SK-N-SH (cell line): ENCODE measurements around the gene IL17REL. TPM values are rescaled to one million over a fixed set of nuclear protein-coding genes. Genes with fewer than 3 reads are reported as not detected.

Experiments used
- CTCF ChIA-PET: fragments of 300-600, 350-600 bp; formaldehyde crosslinking; extraction: SDS; loops from one replicate; lab custom pipeline; 2021; lab: Yijun Ruan, JAX
- POLR2A ChIA-PET: fragments of 350-600 bp; sonication (Branson Sonifier 250); formaldehyde crosslinking; extraction: SDS; loops from one replicate; lab custom pipeline; 2020; ENCODE audit warnings: antibody characterized with exemption, inconsistent platforms; lab: Yijun Ruan, JAX
- DNase-seq: peaks from one replicate; pipeline ENCODE4 v3.0.0; 2012
- H2AFZ ChIP-seq: fragments of 200-600 bp; sonication (generic); 2 replicates; pipeline ENCODE4 v1.8.1; 2016; ENCODE audit warnings: antibody characterized with exemption, mild to moderate bottlenecking, low read depth
- H3F3A ChIP-seq: fragments of 200-600 bp; sonication (generic); replicated peaks from 2 replicates; pipeline ENCODE3; 2016; ENCODE audit warnings: antibody characterized with exemption, mild to moderate bottlenecking; ENCODE audit not compliant: insufficient read depth
- H3K27ac ChIP-seq, 2 experiments: fragments of 200-500 bp in 1 of 2; fragments of 200-600 bp in 1 of 2; sonication (Bioruptor generic) in 1 of 2; sonication (generic), shearing (Covaris generic) in 1 of 2; 2 replicates each; pipeline versions ENCODE4 v1.5.1 to v1.6.1; 2014 to 2016; ENCODE audit warnings: low read depth in 2 of 2, inconsistent platforms in 1 of 2, low read length in 1 of 2, mild to moderate bottlenecking in 1 of 2, mixed read lengths in 1 of 2
- H3K27me3 ChIP-seq: fragments of 200-600 bp; sonication (generic), shearing (Covaris generic); 2 replicates; pipeline ENCODE4 v1.6.1; 2016; ENCODE audit warnings: mixed run types; ENCODE audit not compliant: insufficient read depth
- H3K36me3 ChIP-seq, 2 experiments: fragments of 200-500 bp in 1 of 2; fragments of 200-600 bp in 1 of 2; sonication (Bioruptor generic) in 1 of 2; sonication (generic) in 1 of 2; replicated peaks in 1 of 2; 2 replicates each; pipeline versions ENCODE3 to v1.5.1; 2014 to 2016; ENCODE audit warnings: low read length in 1 of 2, mild to moderate bottlenecking in 1 of 2; ENCODE audit not compliant: insufficient read depth in 2 of 2, control insufficient read depth in 1 of 2
- H3K4me1 ChIP-seq, 2 experiments: fragments of 200-500 bp in 1 of 2; fragments of 200-600 bp in 1 of 2; sonication (Bioruptor generic) in 1 of 2; sonication (generic), shearing (Covaris generic) in 1 of 2; 2 replicates each; pipeline versions ENCODE4 v1.5.1 to v1.6.1; 2014 to 2016; ENCODE audit warnings: low read depth in 1 of 2, low read length in 1 of 2, mixed run types in 1 of 2; ENCODE audit not compliant: insufficient read depth in 2 of 2, control insufficient read depth in 1 of 2
- H3K4me2 ChIP-seq: fragments of 200-600 bp; sonication (generic), shearing (Covaris generic); 2 replicates; pipeline ENCODE4 v1.6.1; 2017; ENCODE audit warnings: mixed run types
- H3K4me3 ChIP-seq, 2 experiments: fragments of 200-500 bp in 1 of 2; fragments of 200-600 bp in 1 of 2; sonication (Bioruptor generic) in 1 of 2; sonication (generic), shearing (Covaris generic) in 1 of 2; 2 replicates each; pipeline versions ENCODE4 v1.5.1 to v1.8.1; 2014 to 2016; ENCODE audit warnings: low read depth in 2 of 2, inconsistent platforms in 1 of 2, low read length in 1 of 2, mild to moderate bottlenecking in 1 of 2, mixed read lengths in 1 of 2, moderate library complexity in 1 of 2
- H3K79me2 ChIP-seq: fragments of 200-600 bp; sonication (generic); 2 replicates; pipeline ENCODE4 v1.8.1; 2017; ENCODE audit warnings: mild to moderate bottlenecking; ENCODE audit not compliant: insufficient read depth
- H3K9ac ChIP-seq: fragments of 200-600 bp; sonication (generic); 2 replicates; pipeline ENCODE4 v1.6.1; 2017; ENCODE audit warnings: mixed run types
- H3K9me2 ChIP-seq: fragments of 200-600 bp; sonication (generic); 2 replicates; pipeline ENCODE4 v1.6.1; 2017; ENCODE audit warnings: mixed run types
- H3K9me3 ChIP-seq: fragments of 200-600 bp; sonication (generic); 2 replicates; pipeline ENCODE4 v1.6.1; 2017; ENCODE audit warnings: mixed run types, mild to moderate bottlenecking, moderate library complexity
- H4K20me1 ChIP-seq: fragments of 200-600 bp; sonication (generic); 2 replicates; pipeline ENCODE4 v1.6.1; 2017; ENCODE audit warnings: mild to moderate bottlenecking, mixed run types; ENCODE audit not compliant: insufficient read depth
- CHD2 ChIP-seq: fragments of 150-350 bp; IDR thresholded peaks from 2 replicates; pipeline ENCODE4 v1.6.1; 2018; ENCODE audit warnings: low read length; ENCODE audit not compliant: partially characterized antibody
- ELF1 ChIP-seq: IDR thresholded peaks from 2 replicates; pipeline ENCODE4 v1.4.0; 2012
- FOSL2 ChIP-seq: IDR thresholded peaks from 2 replicates; pipeline ENCODE4 v1.4.0; 2012; ENCODE audit warnings: low read depth, mild to moderate bottlenecking, moderate library complexity, borderline replicate concordance
- FOXJ3 ChIP-seq: sonication (generic); formaldehyde crosslinking; IDR thresholded peaks from 2 replicates; pipeline ENCODE4 v1.5.1; 2020; ENCODE audit warnings: mild to moderate bottlenecking, missing genetic modification reagents
- GABPA ChIP-seq: IDR thresholded peaks from 2 replicates; pipeline ENCODE4 v1.4.0; 2012; ENCODE audit warnings: low read depth, mild to moderate bottlenecking
- GATA2 ChIP-seq: sonication (generic); formaldehyde crosslinking; IDR thresholded peaks from 2 replicates; pipeline ENCODE4 v1.5.0; 2020; ENCODE audit warnings: mild to moderate bottlenecking, missing genetic modification reagents
- MXI1 ChIP-seq: IDR thresholded peaks from 2 replicates; pipeline ENCODE4 v1.6.1; 2012; ENCODE audit warnings: mild to moderate bottlenecking, low read depth, low read length, improper control_type of control experiment
- NRF1 ChIP-seq: IDR thresholded peaks from 2 replicates; pipeline ENCODE4 v1.6.1; 2012; ENCODE audit warnings: low read depth, mild to moderate bottlenecking, low read length
- SMC3 ChIP-seq: IDR thresholded peaks from 2 replicates; pipeline ENCODE4 v1.6.1; 2012; ENCODE audit warnings: low read depth, low read length, improper control_type of control experiment
- TEAD4 ChIP-seq: IDR thresholded peaks from 2 replicates; pipeline ENCODE4 v1.4.0; 2012; ENCODE audit warnings: mild to moderate bottlenecking, borderline replicate concordance; ENCODE audit not compliant: insufficient read depth
- WGBS: methylation state at CpG from one replicate; pipeline ENCODE4 v1.1.6; 2017; ENCODE audit warnings: low lambda C conversion rate; 5-methylcytosine and 5-hydroxymethylcytosine counted together
- polyA plus RNA-seq, 3 experiments: library from polyadenylated mRNA; depleted of rRNA; stranded (reverse); fragments of >200 nt; gene quantifications; 2 replicates each; pipeline ENCODE4 v1.2.3, GENCODE V29; 2012
- TF ChIP-seq, protein P1 (sequence below): fragments of 150-350 bp; IDR thresholded peaks from 2 replicates; pipeline ENCODE4 v1.6.1; 2016; ENCODE audit warnings: mild to moderate bottlenecking, low read depth, low read length
- TF ChIP-seq, protein P2 (sequence below): IDR thresholded peaks from 2 replicates; pipeline ENCODE4 v1.4.0; 2012; ENCODE audit warnings: low read depth, borderline replicate concordance
- TF ChIP-seq, protein P3 (sequence below): IDR thresholded peaks from 2 replicates; pipeline ENCODE4 v1.6.1; 2012; ENCODE audit warnings: mild to moderate bottlenecking, low read depth, low read length, moderate library complexity

Gene IL17REL
- polyA plus RNA-seq, 1 of the 3 experiments (the other 2 are of a cell fraction), result not detected

DNA sequence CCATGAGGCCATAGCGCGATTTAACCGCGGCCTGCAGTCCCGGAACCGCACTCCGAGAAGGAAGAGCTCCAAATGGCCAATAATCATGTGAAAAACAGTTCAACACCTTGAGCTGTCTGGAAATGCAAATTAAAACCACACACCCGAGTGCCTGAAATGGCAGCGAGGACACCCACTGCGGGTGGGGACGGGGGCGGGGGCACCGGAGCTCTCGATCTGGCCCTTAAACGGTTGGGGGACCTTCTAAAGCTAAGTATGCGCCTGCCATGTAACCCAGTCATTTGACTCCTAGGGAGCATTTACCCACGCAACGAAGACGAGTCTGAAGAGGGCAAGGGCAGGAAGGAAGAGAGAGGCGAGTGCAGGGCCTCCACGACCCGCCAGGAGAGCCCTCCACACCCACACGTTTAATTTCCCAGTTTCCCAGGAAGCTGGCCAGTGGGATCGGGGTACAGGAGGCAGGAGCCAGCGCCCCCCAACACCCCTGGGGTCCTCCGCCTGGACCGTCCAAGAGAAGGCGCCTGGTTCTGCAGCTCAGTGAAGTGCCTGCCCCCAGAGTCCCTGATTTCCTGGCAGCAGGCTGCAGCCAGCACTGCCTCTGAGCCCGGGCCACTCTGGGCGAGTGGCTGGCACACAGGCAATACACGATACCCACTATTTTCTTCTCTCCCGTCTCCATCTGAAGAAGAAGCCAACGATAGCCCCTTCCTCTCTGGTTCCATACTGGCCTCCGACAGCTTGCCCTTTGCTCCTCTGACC is 43.8 kb upstream of the IL17REL start:
- Histone ChIP-seq H3K9ac (no peak overlapping the region), H3K4me3 (no peak overlapping the region), H3F3A (no peaks in the 10 kb centered on the region), H3K36me3 (no peaks in the 10 kb centered on the region), H3K79me2 (no peaks in the 10 kb centered on the region), H3K27me3 (peaks cover 15% of the 10 kb centered on the region), H3K4me1 (no peaks in the 10 kb centered on the region; a peak in 1 of 4 replicates), H2AFZ (no peak overlapping the region)
- POLR2A ChIA-PET, result no interaction called here
- DNase-seq, result no peak
- TF ChIP-seq FOSL2, result no peak
- TF ChIP-seq, all 33 proteins: peak for 0
- no peak overlapping the region for H3K27ac ChIP-seq
- no peaks in the 10 kb centered on the region for H4K20me1 ChIP-seq
- H3K9me3 ChIP-seq, result no peaks in the 10 kb centered on the region
- 75% methylated on average over 29 of the region's 34 CpGs for WGBS
- no peak overlapping the region for H3K4me2 ChIP-seq
- no peaks in the 10 kb centered on the region for H3K9me2 ChIP-seq
- CTCF ChIA-PET, result interaction anchor here (0.8 to 1.8 kb wide), 2 partner anchors 11 to 26 kb away, joined by 3 to 8 read pairs; no protein-coding TSS in a partner anchor

DNA sequence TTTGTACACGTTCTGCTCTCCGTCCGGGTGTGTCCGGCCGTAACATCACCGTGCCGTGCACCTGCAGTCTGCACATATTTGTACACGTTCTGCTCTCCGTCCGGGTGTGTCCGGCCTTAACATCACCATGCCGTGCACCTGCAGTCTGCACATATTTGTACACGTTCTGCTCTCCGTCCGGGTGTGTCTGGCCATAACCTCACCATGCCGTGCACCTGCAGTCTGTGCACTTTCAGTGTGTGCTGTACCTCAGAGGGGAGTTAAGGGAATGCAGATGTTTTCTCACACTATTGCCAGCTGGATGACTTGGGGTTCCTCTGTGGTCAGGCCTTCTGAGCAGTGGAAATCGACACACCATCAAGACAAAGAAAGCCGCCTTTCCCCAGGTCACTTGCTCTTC is 41.3 kb upstream of the IL17REL start:
- no peaks in the 10 kb centered on the region for H3K36me3 ChIP-seq
- H3K4me1 ChIP-seq, result no peaks in the 10 kb centered on the region; a peak in 1 of 4 replicates
- no peaks in the 10 kb centered on the region for H3K9me2 ChIP-seq
- peaks cover 3% of the 10 kb centered on the region for H3K27me3 ChIP-seq
- 80% methylated on average over 17 of the region's 18 CpGs for WGBS
- TF ChIP-seq, protein P1, sequence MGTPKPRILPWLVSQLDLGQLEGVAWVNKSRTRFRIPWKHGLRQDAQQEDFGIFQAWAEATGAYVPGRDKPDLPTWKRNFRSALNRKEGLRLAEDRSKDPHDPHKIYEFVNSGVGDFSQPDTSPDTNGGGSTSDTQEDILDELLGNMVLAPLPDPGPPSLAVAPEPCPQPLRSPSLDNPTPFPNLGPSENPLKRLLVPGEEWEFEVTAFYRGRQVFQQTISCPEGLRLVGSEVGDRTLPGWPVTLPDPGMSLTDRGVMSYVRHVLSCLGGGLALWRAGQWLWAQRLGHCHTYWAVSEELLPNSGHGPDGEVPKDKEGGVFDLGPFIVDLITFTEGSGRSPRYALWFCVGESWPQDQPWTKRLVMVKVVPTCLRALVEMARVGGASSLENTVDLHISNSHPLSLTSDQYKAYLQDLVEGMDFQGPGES, result no peak
- TF ChIP-seq NRF1 (no peak), GABPA (no peak), ELF1 (no peak), FOXJ3 (CRISPR knock-in tag) (no peak), MXI1 (no peak), GATA2 (CRISPR knock-in tag) (no peak), TEAD4 (no peak), SMC3 (no peak), FOSL2 (no peak), CHD2 (no peak)
- TF ChIP-seq, protein P2, sequence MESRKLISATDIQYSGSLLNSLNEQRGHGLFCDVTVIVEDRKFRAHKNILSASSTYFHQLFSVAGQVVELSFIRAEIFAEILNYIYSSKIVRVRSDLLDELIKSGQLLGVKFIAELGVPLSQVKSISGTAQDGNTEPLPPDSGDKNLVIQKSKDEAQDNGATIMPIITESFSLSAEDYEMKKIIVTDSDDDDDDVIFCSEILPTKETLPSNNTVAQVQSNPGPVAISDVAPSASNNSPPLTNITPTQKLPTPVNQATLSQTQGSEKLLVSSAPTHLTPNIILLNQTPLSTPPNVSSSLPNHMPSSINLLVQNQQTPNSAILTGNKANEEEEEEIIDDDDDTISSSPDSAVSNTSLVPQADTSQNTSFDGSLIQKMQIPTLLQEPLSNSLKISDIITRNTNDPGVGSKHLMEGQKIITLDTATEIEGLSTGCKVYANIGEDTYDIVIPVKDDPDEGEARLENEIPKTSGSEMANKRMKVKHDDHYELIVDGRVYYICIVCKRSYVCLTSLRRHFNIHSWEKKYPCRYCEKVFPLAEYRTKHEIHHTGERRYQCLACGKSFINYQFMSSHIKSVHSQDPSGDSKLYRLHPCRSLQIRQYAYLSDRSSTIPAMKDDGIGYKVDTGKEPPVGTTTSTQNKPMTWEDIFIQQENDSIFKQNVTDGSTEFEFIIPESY, result no peak
- TF ChIP-seq, protein P3, sequence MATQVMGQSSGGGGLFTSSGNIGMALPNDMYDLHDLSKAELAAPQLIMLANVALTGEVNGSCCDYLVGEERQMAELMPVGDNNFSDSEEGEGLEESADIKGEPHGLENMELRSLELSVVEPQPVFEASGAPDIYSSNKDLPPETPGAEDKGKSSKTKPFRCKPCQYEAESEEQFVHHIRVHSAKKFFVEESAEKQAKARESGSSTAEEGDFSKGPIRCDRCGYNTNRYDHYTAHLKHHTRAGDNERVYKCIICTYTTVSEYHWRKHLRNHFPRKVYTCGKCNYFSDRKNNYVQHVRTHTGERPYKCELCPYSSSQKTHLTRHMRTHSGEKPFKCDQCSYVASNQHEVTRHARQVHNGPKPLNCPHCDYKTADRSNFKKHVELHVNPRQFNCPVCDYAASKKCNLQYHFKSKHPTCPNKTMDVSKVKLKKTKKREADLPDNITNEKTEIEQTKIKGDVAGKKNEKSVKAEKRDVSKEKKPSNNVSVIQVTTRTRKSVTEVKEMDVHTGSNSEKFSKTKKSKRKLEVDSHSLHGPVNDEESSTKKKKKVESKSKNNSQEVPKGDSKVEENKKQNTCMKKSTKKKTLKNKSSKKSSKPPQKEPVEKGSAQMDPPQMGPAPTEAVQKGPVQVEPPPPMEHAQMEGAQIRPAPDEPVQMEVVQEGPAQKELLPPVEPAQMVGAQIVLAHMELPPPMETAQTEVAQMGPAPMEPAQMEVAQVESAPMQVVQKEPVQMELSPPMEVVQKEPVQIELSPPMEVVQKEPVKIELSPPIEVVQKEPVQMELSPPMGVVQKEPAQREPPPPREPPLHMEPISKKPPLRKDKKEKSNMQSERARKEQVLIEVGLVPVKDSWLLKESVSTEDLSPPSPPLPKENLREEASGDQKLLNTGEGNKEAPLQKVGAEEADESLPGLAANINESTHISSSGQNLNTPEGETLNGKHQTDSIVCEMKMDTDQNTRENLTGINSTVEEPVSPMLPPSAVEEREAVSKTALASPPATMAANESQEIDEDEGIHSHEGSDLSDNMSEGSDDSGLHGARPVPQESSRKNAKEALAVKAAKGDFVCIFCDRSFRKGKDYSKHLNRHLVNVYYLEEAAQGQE, result no peak
- TF ChIP-seq, all 33 proteins: peak for 0
- ChIA-PET CTCF (no interaction called here), POLR2A (no interaction called here)
- Histone ChIP-seq H3K4me2 (no peak overlapping the region), H3K9ac (no peak overlapping the region), H4K20me1 (no peaks in the 10 kb centered on the region), H3K27ac (no peak overlapping the region), H2AFZ (no peak overlapping the region), H3F3A (no peaks in the 10 kb centered on the region), H3K79me2 (no peaks in the 10 kb centered on the region), H3K9me3 (no peaks in the 10 kb centered on the region), H3K4me3 (no peak overlapping the region)
- no peak for DNase-seq
